Stimulated activated CD8-positive, alpha-beta memory T cell treated with anti-CD3 and anti-CD28 coated beads, Interleukin-12 subunit alpha, Interleukin-12 subunit beta, amount 100 ng/mL, for 1 hour (primary cell): ENCODE results near the gene ARHGEF4.
"Not testable (repeated sequence)": the region's sequence is repeated elsewhere in the genome, so short reads cannot be mapped to it uniquely, and the experiment has no call there.

ENCODE experiments used
- DNase-seq: peaks from one replicate; pipeline ENCODE4 v3.0.0-alpha.2; 2020; ENCODE audit warnings: low read depth

The ARHGEF4 gene

GRCh38 chr2:130977461-130978050 lies 140.8 kb downstream of the ARHGEF4 start:
- DNase-seq, result no peak

- DNase-seq, result no peak
These were observed 145.0 kb downstream of the ARHGEF4 start for GRCh38 chr2:130981667-130982066.

- no peak for DNase-seq
These were observed 148.6 kb downstream of the ARHGEF4 start for GRCh38 chr2:130985206-130985780.

- no peak for DNase-seq
These were observed 149.3 kb downstream of the ARHGEF4 start for GRCh38 chr2:130985831-130986649.

GRCh38 chr2:130986890-130987493 lies 150.3 kb downstream of the ARHGEF4 start:
- no peak for DNase-seq

GRCh38 chr2:130987519-130988425 lies 151.1 kb downstream of the ARHGEF4 start:
- DNase-seq, result no peak

GRCh38 chr2:130991446-130991845 lies 154.7 kb downstream of the ARHGEF4 start:
- not testable (repeated sequence) for DNase-seq

GRCh38 chr2:130992003-130992402 lies 155.3 kb downstream of the ARHGEF4 start:
- DNase-seq, result not testable (repeated sequence)

GRCh38 chr2:130996691-130997090 lies 160.0 kb downstream of the ARHGEF4 start:
- no peak for DNase-seq

- DNase-seq, result no peak
These were observed 160.5 kb downstream of the ARHGEF4 start for GRCh38 chr2:130997198-130997597.

GRCh38 chr2:130998561-130998960 lies 161.8 kb downstream of the ARHGEF4 start:
- no peak for DNase-seq

- DNase-seq, result no peak
These were observed 167.9 kb downstream of the ARHGEF4 start for GRCh38 chr2:131004446-131005209.

- no peak for DNase-seq
These were observed 168.7 kb downstream of the ARHGEF4 start for GRCh38 chr2:131005216-131005935.

GRCh38 chr2:131006561-131006960 lies 169.8 kb downstream of the ARHGEF4 start:
- no peak for DNase-seq

GRCh38 chr2:131008967-131009366 lies 172.3 kb downstream of the ARHGEF4 start:
- DNase-seq, result no peak

GRCh38 chr2:131009713-131010475 lies 173.2 kb downstream of the ARHGEF4 start:
- DNase-seq, result no peak

GRCh38 chr2:131010566-131010965 lies 173.9 kb downstream of the ARHGEF4 start:
- no peak for DNase-seq

- no peak for DNase-seq
These were observed 174.8 kb downstream of the ARHGEF4 start for GRCh38 chr2:131011486-131011885.

GRCh38 chr2:131014141-131014540 lies 177.4 kb downstream of the ARHGEF4 start:
- no peak for DNase-seq

GRCh38 chr2:131015764-131016163 lies 179.1 kb downstream of the ARHGEF4 start:
- DNase-seq, result no peak
